Measurements from ENCODE around the gene EPB41. TPM values are rescaled to one million over a fixed set of nuclear protein-coding genes. Genes with fewer than 3 reads are reported as not detected.

EPB41 gene
- total and polyA plus RNA-seq, 2 of the 8 experiments (the other 6 are each of a cell fraction or from before 2014, with no cell fraction given): 36.7 to 109 TPM

DNA sequence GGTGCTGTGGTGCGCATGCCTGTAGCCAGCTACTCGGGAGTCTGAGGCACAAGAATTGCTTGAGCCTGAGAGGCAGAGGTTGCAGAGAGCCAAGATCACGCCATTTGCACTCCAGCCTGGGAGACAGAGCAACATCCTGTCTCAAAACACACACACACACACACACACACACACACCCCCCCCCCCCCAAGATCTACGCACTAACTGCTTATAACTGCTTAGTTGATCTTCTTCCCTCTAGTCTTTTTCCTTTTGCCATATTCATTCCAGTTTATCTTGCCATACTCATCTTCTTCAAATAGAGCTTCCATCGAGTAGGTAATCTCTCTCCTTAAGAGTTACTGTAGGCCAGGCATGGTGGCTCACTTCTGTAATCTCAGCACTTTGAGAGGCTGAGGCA is 20.9 kb downstream of the EPB41 start:
- Histone ChIP-seq H3K4me3 (ENCODE audit: extremely low read depth in 1 of 4, insufficient read depth in 2 of 4, low read depth in 3 of 4, low read length in 4 of 4) (no peak overlapping the region), H3K4me2 (ENCODE audit: insufficient read depth in 1 of 2, low read depth in 2 of 2, low read length in 2 of 2) (no peak overlapping the region), H2BK20ac (ENCODE audit: low read length) (no peak overlapping the region), H2BK120ac (replicated peaks; ENCODE audit: low read depth, low read length) (no peak overlapping the region), H3K27ac (ENCODE audit: low read depth, low read length) (no peak overlapping the region), H2BK5ac (ENCODE audit: low read depth, low read length) (no peak overlapping the region), H3K4ac (replicated peaks; ENCODE audit: insufficient read length, low read depth, low read length) (no peak overlapping the region), H3K23me2 (ENCODE audit: low read depth, low read length) (no peaks in the 10 kb centered on the region), H3K9ac (replicated peaks in 1 of 4; ENCODE audit: extremely low read depth in 1 of 4, low read depth in 3 of 4, low read length in 3 of 4) (no peak overlapping the region), H3K79me2 (ENCODE audit: control insufficient read depth in 1 of 2, insufficient read depth in 2 of 2, low read length in 2 of 2) (peaks cover 0 to 86% of the 10 kb centered on the region in 2 experiments; a peak in 2 of 4 replicates), H3K18ac (ENCODE audit: extremely low read depth, low read length) (no peak overlapping the region), H3K14ac (ENCODE audit: insufficient read length) (no peak overlapping the region), H3K79me1 (ENCODE audit: low read depth, low read length) (peaks cover 4% of the 10 kb centered on the region), H2BK12ac (ENCODE audit: low read depth, low read length) (no peak overlapping the region), H3K23ac (ENCODE audit: insufficient read length) (no peak overlapping the region), H3K4me1 (replicated peaks in 1 of 4; ENCODE audit: control insufficient read depth in 3 of 4, insufficient read depth in 4 of 4, low read length in 3 of 4) (no peaks in the 10 kb centered on the region), H4K91ac (replicated peaks; ENCODE audit: insufficient read length, low read length) (no peak overlapping the region), H2AFZ (ENCODE audit: low read length) (no peak overlapping the region), H2AK5ac (ENCODE audit: low read depth, low read length) (no peak overlapping the region), H2BK15ac (ENCODE audit: low read length) (no peak overlapping the region), H3K56ac (replicated peaks; ENCODE audit: insufficient read length, low read depth, low read length) (no peak overlapping the region), H3K27me3 (replicated peaks in 1 of 4; ENCODE audit: control insufficient read depth in 3 of 4, extremely low read depth in 1 of 4, insufficient read depth in 3 of 4, low read length in 3 of 4) (no peaks in the 10 kb centered on the region), H4K20me1 (replicated peaks in 1 of 2; ENCODE audit: control insufficient read depth in 1 of 2, insufficient read depth in 2 of 2, low read length in 2 of 2) (peaks cover 2 to 8% of the 10 kb centered on the region in 2 experiments), H4K8ac (ENCODE audit: extremely low read depth, insufficient read depth, low read length) (no peak overlapping the region), H3K36me3 (ENCODE audit: control insufficient read depth in 2 of 4, insufficient read depth in 4 of 4, low read length in 3 of 4) (no peaks in the 10 kb centered on the region), H3K9me3 (ENCODE audit: insufficient read depth in 2 of 2, low read depth in 1 of 2, low read length in 1 of 2) (no peaks in the 10 kb centered on the region), H4K5ac (ENCODE audit: insufficient read length, low read depth, low read length) (no peak overlapping the region)
- 93% methylated on average over 5 of the region's 5 CpGs; no CpG with 5 or more reads in 1 of the 2 experiments for WGBS, 2 experiments (ENCODE audit: extremely low coverage in 1 of 2, insufficient coverage in 1 of 2, insufficient read length in 1 of 2, insufficient replicate concordance in 2 of 2, low coverage in 1 of 2, low lambda C conversion rate in 2 of 2, missing lambda C conversion rate in 1 of 2)
- FAIRE-seq: no peak
- ChIA-PET CTCF (ENCODE audit: partially characterized antibody) (interaction anchor here (0.6 to 1.2 kb wide), 4 partner anchors 28 to 309 kb away, joined by 3 to 5 read pairs (median 4); no protein-coding TSS in a partner anchor), POLR2A (ENCODE audit: partially characterized antibody) (interaction anchor here (0.7 to 1.0 kb wide), 3 partner anchors 12 to 20 kb away, joined by 3 to 4 read pairs (median 3); no protein-coding TSS in a partner anchor)
- no peak for DNase-seq (ENCODE audit: low read depth in 1 of 2, low spot score in 2 of 2)
- TF ChIP-seq KDM5A (IDR thresholded peaks at IDR 0.05; ENCODE audit: low read length) (no peak), SIRT6 (IDR thresholded peaks at IDR 0.05; ENCODE audit: low read length) (no peak)
